Activated naive CD4-positive, alpha-beta T cell treated with Interleukin-2 at 50 U/mL for 16 hours (primary cell): Measurements from ENCODE around the gene SMIM26.

Experiments
- DNase-seq: peaks from one replicate; pipeline ENCODE4 v3.0.0-alpha.2; 2020

The SMIM26 gene

GRCh38 chr20:18585134-18585533, 17.9 kb downstream of the SMIM26 start:
- DNase-seq = no peak

GRCh38 chr20:18587665-18588573, 20.7 kb downstream of the SMIM26 start, which contains the start of gene DTD1:
DTD1 (plus strand) TSS chr20:18588054; CDS start chr20:18588073, 19 bp downstream.
- DNase-seq = peak; percentile 88

GRCh38 chr20:18588574-18588933, 21.3 kb downstream of the SMIM26 start:
- DNase-seq = no peak

GRCh38 chr20:18589941-18590674, 22.9 kb downstream of the SMIM26 start:
- no peak for DNase-seq

GRCh38 chr20:18596270-18596669, 29.0 kb downstream of the SMIM26 start:
- DNase-seq = no peak

- no peak for DNase-seq
Observed at GRCh38 chr20:18609741-18610140, 42.5 kb downstream of the SMIM26 start.

- DNase-seq = no peak
Observed at GRCh38 chr20:18611492-18611891, 44.3 kb downstream of the SMIM26 start.

- no peak for DNase-seq
Observed at GRCh38 chr20:18613553-18613952, 46.3 kb downstream of the SMIM26 start.

GRCh38 chr20:18614244-18614643, 47.0 kb downstream of the SMIM26 start:
- DNase-seq = no peak

- DNase-seq = no peak
Observed at GRCh38 chr20:18615020-18615650, 47.9 kb downstream of the SMIM26 start.
